CMK (cell line): ENCODE data around the gene CHD1.

ENCODE experiments used
- DNase-seq: peaks from one replicate; pipeline ENCODE4 v3.0.0-alpha.2; 2010; ENCODE audit warnings: low read depth

The CHD1 gene

GRCh38 chr5:98898743-98899142 is 30.1 kb downstream of the CHD1 start:
- DNase-seq, result no peak

DNA sequence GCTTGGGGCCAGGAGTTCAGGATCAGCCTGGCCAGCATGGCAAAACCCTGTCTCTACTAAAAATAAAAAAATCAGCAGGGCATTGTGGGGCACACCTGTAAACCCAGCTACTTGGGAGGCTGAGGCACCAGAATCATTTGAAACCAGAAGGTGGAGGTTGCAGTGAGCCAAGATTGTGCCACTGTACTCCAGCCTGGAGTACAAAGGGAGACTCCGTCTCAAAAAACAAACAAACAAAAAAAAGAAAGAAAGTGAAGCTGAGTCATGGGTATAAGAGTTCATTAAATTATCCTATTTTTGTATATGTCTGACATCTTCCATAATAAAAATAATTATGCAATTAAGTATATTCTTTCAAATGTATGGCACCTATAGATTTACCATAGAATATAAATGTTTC is 37.2 kb downstream of the CHD1 start:
- no peak for DNase-seq

GRCh38 chr5:98880598-98880997 is 48.2 kb downstream of the CHD1 start:
- DNase-seq, result no peak

DNA sequence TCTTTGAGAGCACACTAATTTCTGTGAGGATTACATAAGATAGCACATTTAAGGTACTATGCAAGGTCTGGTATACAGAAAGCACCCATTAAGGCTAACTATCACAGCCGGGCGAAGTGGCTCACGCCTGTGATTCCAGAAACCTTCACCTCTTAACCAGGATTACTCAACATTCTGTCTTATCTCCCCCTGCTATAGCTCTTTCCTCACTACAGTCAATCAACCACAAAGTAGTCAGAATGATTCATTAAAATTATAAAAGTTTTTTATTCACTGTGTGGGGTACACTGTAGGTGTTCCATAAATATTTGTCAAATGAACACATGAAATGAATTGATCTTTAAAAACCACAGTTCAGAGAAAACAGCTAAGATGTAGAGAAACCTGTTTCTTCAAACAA is 48.7 kb downstream of the CHD1 start:
- DNase-seq, result no peak

- DNase-seq, result no peak
Observed at GRCh38 chr5:98877600-98877999, 51.2 kb downstream of the CHD1 start.

- DNase-seq, result no peak
Observed at GRCh38 chr5:98872674-98873073, 56.1 kb downstream of the CHD1 start.

- no peak for DNase-seq
Observed at GRCh38 chr5:98865690-98866089, 63.1 kb downstream of the CHD1 start.

DNA sequence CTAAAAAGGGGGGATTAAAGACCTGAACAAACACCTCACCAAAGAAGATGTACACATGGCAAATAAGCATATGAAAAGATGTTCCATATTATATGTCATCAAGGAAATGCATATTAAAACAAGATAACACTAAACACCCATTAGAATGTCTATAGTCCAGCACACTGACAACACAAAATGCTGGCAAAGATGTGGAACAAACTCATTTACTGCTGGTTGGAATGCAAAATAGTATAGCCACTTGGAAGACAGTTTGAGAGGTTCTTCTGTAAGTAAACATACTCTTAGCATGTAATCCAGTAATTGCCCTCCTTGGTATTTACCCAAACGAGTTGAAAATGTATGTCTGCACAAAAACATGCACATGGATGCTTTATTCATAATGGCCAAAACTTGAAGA is 81.8 kb downstream of the CHD1 start:
- no peak for DNase-seq

DNA sequence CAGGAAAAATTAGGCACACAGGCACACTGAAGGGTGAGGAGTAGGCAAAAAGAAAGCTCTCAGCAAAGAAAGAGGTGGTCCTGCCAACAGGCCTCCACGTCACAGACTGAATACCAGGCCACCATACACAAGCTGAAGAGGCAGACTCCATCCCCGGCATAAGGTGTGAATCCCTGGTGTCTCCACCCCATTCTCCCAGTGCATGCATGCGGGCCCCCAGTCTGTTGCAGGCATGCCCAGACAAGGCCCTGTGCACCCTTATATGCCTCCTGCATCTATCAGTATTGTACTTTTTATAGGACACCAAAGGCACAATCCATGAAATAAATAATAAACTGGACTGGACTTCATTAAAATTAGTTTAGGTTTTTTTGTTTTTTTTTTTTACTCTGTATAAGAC is 82.3 kb downstream of the CHD1 start:
- DNase-seq, result no peak

DNA sequence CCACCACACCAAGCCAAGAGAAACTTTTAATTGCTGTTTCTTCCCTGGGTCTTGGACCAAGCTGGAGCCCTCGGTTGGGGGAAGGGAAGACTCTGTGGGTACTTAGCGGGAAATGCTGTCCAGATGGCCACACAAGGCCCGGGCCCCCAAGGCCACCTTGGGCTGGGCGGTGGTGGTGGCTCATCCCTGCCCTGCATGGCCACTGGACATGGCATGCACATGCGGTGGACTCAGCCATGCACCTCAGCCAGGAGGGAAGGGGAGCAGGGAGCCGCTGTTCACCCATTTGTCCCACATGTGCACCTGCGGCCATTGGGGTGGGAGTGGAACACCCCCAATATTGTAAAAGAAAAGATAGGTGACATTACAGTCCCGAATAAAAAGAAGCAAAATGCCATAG is 82.9 kb downstream of the CHD1 start:
- DNase-seq, result no peak

GRCh38 chr5:98844865-98845264 is 83.9 kb downstream of the CHD1 start:
- DNase-seq, result no peak

DNA sequence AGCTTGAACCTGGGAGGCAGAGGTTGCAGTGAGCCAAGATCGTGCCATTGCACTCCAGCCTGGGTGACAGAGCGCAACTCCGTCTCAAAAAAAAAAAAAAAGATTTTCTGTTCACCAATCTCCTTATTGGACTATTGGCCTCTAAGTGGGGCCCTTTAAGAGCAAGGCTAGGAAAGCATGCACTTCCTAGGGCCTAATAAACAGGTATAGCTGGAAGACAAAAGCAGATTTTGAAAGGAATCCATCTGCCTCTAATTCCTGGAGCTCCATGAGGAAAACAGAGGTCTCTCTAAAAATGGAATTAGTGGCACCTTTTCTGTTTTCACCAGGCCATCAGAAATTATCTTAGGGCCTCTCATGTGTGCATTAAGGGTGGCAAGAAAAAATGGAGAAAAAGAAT is 85.3 kb downstream of the CHD1 start:
- no peak for DNase-seq

GRCh38 chr5:98840946-98841345 is 87.9 kb downstream of the CHD1 start:
- DNase-seq, result no peak

DNA sequence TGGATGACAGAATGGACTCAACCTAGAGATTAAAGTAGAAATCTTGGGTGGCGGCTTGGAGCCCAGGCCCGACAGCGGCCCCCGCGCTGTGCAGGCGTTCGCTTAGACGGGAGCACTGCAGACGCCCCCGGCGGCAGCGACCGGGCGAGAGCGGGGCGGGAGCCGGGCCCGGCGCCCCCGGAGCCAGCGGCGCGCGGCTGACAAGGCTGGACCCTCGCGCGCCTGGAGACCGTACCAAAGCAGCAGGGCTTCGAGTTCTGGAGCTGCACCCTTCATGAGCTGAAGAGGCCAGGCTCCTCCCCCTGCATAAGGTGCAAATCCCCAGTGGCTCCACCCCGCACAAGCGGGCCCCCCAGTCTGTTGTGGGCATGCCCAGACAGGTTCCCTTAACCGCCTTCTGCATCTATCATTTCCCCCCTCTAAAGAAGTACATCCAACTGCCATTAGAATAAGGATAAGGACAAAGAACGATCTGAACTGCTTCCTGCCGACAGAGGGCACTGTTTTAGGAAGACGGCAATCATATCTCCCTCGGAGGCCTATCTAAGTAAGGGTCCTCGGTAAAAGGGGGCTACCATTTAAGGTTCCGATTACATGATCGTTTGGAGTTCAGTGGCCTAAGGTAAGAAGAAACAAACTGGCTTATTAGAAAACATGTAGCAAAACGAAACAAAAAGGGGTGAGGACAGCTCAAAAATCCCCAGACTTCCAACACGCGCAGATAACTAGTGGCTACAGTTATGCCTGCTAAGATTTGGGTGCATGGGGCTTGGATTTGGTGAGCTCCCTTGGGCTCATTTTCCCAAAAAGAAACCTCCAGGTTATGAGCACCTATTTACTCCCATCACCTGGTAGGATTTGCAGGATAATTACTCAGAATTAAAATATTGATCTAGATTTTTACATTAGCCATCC is 89.1 kb downstream of the CHD1 start:
- no peak for DNase-seq

DNA sequence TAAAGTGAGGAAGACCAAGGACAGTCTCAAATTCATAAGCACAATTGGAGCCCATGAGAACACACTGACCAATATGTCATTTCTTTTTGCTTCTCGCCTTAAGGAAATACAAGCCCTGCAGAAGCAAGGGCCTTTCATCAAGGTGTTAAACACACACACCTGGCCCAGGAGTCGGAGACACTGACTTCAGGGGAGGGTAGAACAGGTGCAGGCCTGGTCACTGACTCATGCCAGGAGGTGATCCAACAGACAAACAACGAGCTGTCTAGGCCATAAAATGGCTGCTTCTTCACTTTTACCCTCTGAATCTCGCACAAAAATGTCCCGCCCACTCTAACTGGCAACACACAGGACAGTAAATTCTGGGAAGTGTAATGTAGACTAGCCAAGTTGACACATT is 92.6 kb downstream of the CHD1 start:
- no peak for DNase-seq

GRCh38 chr5:98827588-98828284 is 101.1 kb downstream of the CHD1 start:
- no peak for DNase-seq

GRCh38 chr5:98827161-98827560 is 101.6 kb downstream of the CHD1 start:
- no peak for DNase-seq

DNA sequence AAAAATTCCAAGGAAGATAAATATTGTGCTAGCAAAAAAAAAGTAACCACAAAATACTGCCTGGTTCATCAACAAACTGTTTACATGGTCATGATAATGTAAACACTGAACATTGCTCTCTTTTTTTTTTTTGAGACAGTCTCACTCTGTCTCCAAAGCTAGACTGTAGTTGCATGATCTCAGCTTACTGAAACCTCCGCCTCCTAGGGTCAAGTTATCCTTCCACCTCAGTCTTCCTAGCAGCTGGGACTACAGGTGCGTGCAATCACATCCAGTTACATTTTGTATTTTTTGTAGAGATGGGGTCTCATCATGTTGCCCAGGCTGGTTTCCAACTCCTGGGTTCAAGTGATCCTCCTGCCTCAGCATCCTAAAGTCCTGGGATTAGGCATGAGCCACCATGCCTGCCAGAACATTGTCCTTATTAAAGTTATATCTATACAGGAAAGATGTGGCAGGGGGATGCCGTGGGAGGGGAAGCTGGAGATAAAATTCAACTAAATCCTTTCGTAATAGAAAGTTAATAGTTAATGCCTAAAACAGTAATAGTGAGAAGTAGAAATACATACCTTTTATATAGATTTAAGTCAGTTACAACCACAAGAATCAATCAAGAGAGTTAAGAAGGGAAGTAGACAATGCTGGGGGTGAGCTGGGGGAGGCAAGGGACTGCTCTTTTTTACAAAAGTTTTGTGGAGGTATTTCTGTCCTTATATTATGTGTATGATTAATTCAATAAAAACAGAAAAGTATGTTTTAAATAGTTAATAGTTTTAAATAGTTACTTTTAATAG is 103.0 kb downstream of the CHD1 start:
- DNase-seq, result no peak

- DNase-seq, result no peak
Observed at GRCh38 chr5:98816582-98817222, 112.1 kb downstream of the CHD1 start.

DNA sequence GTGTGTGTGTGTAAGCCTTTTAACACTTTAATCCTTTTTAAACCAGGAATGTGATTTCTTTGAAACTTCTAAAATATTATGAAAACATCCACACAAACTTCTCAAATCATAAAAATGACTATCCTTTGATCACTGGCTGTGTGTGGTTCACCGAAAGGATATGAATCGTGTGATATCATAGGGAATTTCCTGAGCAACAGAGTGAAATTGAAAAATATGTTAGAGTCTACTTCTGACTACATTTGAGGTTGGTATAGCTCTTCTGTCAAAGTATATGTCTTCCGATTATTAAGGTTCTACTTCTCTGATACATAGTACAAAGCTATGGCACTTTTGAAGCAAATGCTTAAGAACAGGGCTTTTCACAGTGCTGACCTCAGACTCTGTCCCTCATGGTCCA is 115.1 kb downstream of the CHD1 start:
- DNase-seq, result no peak

- DNase-seq, result no peak
Observed at GRCh38 chr5:98810206-98810605, 118.6 kb downstream of the CHD1 start.

DNA sequence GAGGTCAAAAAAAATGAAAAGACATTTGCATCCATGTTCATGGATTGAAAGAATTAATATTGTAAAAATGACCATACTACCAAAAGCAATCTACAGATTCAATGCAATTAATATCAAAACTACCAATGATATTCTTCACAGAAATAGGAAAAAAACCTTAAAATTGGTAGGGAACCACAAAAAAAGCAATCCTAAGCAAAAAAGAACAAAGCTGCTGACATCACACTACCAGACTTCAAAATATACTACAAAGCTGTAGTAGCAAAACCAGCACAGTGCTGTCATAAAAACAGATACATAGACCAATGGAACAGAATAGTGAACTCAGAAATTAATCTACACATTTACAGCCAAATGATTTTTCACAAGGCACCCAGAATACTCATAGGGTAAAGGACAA is 121.0 kb downstream of the CHD1 start:
- no peak for DNase-seq
